Pancreas (tissue), 10 donors: Measurements from ENCODE around the gene TNS3. TPM values are rescaled to one million over a fixed set of nuclear protein-coding genes. Genes with fewer than 3 reads are reported as not detected.

ENCODE experiments used
- ATAC-seq, 4 donors: fragments of 200-7000 bp; cut with Tn5 transposase; one replicate each; pipeline versions ENCODE4 v1.8.0 to v1.9.1; 2020; ENCODE audit warnings: mild to moderate bottlenecking in 4 of 4, moderate library complexity in 4 of 4
- DNase-seq, 6 donors: peaks; one replicate each; pipeline ENCODE4 v3.0.0-alpha.2; 2020
- FAIRE-seq: peaks from 2 replicates; lab custom pipeline; 2012; peaks lifted over from hg19 to GRCh38; lab: Jason Lieb, UNC
- H3K27ac ChIP-seq, 4 donors: fragments of 200-600 bp; sonication (generic); 1 replicate in 3 of 4; 2 replicates in 1 of 4; pipeline versions ENCODE4 v1.5.0 to v1.8.0; 2020
- H3K27me3 ChIP-seq, 4 donors: fragments of 200-600 bp; one replicate each; pipeline ENCODE4 v1.8.0; 2021
- H3K36me3 ChIP-seq, 3 donors: fragments of 200-600 bp; sonication (generic) in 1 of 3; one replicate each; pipeline versions ENCODE4 v1.5.0 to v1.8.0; 2020 to 2021
- H3K4me1 ChIP-seq, 3 donors: fragments of 200-600 bp; one replicate each; pipeline ENCODE4 v1.8.0; 2021
- H3K4me3 ChIP-seq, 4 donors: fragments of 200-600 bp; sonication (generic) in 2 of 4; one replicate each; pipeline versions ENCODE4 v1.5.0 to v1.8.0; 2020 to 2021
- H3K9me3 ChIP-seq, 4 donors: fragments of 200-600 bp; one replicate each; pipeline ENCODE4 v1.8.0; 2021
- WGBS, 2 donors: extraction: QIAGEN DNeasy Blood & Tissue Kit; methylation state at CpG; one replicate each; pipeline ENCODE4 v1.1.7; 2013; 5-methylcytosine and 5-hydroxymethylcytosine counted together
- intact Hi-C, 3 donors: fragments of 100-400 bp; cut with DNase I; formaldehyde crosslinking; loops; one replicate each; pipeline versions ENCODE4 v1.11.1 to v1.14.2; 2022
- polyA plus RNA-seq, 2 donors: library from polyadenylated mRNA; stranded (reverse); fragments of 200-250 nt; gene quantifications; one replicate each; pipeline ENCODE4 v1.2.3, GENCODE V29; 2013
- total RNA-seq, 6 donors: library from RNA; stranded (reverse); fragmentation: NEBNext Ultra II Directional in 4 of 6; extraction: Animal tissue kit (Norgen Biotek cat#: 25700) in 4 of 6; gene quantifications; one replicate each; pipeline versions ENCODE4 v1.2.1 to v1.2.4, GENCODE V29; 2021 to 2023
- TF ChIP-seq, protein P1 (sequence below), 4 donors: fragments of 200-600 bp; sonication (generic) in 3 of 4; IDR thresholded peaks; one replicate each; pipeline versions ENCODE4 v1.5.0 to v1.8.0; 2021; ENCODE audit warnings: antibody characterized with exemption in 4 of 4
- donor health status: healthy with polysubstance abuse.
- donor health status: DM: no; HTN: no; CAD: no; lungs with moderate emphysema.
- donor health status: DM: no; HTN: no; CAD: no.
- donor health status: control.
- donor health status: control.
- donor health status: Bipolar disorder and iron deficiency.
- donor health status: DM: yes; HTN: yes; CAD: no.
- donor health status: DM: no; HTN: no; CAD: no.
- donor health status: DM: no; HTN: no; CAD: no.
- donor health status: DM: yes; HTN: yes; CAD: no.

The TNS3 gene
- total and polyA plus RNA-seq, 8 donors: 28.0 to 125 (median 91.2) TPM

DNA sequence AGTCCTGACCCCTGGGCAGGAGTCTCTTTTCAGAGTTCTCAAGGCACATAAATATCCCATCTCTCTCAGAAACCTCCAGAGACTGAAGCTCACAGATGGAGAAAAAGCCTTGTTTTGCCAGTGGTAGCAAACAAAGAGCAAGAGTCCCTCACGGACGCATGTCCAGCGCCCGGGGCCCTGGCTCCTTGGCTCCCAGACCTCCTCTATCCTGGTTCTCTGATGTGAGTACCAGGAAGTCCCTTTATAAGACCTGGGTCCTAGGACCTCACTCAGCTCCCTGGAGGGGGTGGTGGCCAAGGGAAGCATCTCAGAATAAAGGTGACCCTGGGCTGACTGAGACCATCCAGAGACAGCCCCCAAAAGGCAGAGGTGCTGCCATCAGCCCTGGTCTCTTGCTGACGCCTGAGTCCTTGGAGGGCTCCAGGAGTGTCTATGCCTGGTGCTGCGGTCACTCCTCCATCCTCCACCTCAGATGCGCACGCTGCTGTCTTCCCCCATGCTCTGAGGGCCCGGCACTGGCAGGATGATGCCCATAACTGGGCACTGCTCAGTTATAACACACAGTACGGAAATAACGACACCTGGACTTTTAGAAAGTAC is 221.5 kb downstream of the TNS3 start:
- intact Hi-C loops: no loop called here
- H3K27ac ChIP-seq: no peak overlapping the region
- no peak for ATAC-seq
- WGBS, 2 donors: 94 to 96% methylated on average over 11 of the region's 11 CpGs
- FAIRE-seq: no peak
- TF ChIP-seq, protein P1, sequence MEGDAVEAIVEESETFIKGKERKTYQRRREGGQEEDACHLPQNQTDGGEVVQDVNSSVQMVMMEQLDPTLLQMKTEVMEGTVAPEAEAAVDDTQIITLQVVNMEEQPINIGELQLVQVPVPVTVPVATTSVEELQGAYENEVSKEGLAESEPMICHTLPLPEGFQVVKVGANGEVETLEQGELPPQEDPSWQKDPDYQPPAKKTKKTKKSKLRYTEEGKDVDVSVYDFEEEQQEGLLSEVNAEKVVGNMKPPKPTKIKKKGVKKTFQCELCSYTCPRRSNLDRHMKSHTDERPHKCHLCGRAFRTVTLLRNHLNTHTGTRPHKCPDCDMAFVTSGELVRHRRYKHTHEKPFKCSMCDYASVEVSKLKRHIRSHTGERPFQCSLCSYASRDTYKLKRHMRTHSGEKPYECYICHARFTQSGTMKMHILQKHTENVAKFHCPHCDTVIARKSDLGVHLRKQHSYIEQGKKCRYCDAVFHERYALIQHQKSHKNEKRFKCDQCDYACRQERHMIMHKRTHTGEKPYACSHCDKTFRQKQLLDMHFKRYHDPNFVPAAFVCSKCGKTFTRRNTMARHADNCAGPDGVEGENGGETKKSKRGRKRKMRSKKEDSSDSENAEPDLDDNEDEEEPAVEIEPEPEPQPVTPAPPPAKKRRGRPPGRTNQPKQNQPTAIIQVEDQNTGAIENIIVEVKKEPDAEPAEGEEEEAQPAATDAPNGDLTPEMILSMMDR (IDR thresholded peaks at IDR 0.05): no peak
- peaks cover 10 to 17% (median 15%) of the 10 kb centered on the region in 3 donors for H3K4me1 ChIP-seq
- no peaks in the 10 kb centered on the region for H3K27me3 ChIP-seq
- H3K36me3 ChIP-seq: peaks cover 0 to 13% (median 0%) of the 10 kb centered on the region in 3 donors
- no peak overlapping the region for H3K4me3 ChIP-seq
- no peaks in the 10 kb centered on the region for H3K9me3 ChIP-seq
- DNase-seq: no peak

DNA sequence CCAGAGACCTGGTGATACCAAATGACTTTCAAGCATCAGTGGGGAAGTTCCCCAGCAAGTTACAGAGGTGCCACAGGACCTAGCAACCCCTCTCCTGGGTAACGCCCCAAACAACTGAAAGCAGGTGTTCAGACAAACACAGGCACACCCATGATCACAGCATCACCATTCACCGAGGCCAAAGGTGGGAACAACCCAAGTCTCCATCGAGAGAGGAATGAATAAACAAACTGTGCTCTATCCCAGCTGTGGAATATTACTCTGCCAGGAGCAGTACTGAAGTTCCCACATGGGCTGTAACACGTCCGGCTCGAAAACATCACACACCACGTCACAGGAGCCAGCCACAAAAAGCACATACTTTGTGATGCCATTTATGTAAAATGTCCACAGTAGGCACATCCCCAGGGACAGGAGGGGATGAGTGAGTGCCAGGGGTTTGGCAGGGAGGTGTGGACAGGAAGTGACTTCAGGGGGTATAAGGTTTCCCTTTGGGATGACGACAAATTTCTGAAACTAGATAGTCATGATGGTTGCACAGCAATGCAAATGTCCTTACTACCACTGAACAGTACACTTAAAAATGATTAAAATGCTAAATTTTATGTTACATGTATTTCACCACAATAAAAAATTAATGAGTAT is 222.8 kb downstream of the TNS3 start:
- TF ChIP-seq, protein P1 (IDR thresholded peaks at IDR 0.05): no peak
- no peak for DNase-seq
- no peak for ATAC-seq
- Histone ChIP-seq H3K27ac (no peak overlapping the region), H3K9me3 (no peaks in the 10 kb centered on the region), H3K27me3 (no peaks in the 10 kb centered on the region), H3K4me3 (no peak overlapping the region), H3K4me1 (peaks cover 19 to 28% (median 22%) of the 10 kb centered on the region in 3 donors), H3K36me3 (peaks cover 0 to 7% (median 0%) of the 10 kb centered on the region in 3 donors)
- WGBS, 2 donors: 88 to 90% methylated on average over 8 of the region's 8 CpGs
- intact Hi-C loops: no loop called here
- FAIRE-seq: no peak

DNA sequence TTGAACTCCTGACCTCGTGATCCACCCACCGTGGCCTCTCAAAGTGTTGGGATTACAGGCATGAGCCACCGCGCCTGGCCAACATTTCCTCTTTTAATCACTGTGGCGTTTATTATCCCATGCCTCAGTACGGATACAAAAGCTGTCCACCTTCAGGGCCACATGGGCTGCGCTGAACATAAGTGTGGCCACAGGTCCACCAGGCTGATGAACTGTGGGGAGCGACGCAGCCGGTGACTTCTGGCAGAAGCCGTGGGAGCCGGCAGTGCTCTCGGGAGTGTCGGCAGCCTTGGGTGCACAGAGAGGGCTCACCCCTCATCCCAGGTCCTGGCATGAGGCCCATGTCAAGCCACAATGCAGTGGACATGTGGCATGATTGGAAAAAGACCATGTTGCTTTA is 223.6 kb downstream of the TNS3 start:
- FAIRE-seq (no peak), DNase-seq (peak in 1 of 6 donors; percentile 43), ATAC-seq (no peak)
- TF ChIP-seq, protein P1 (IDR thresholded peaks at IDR 0.05): no peak
- H3K4me3 ChIP-seq: no peak overlapping the region
- peaks cover 19 to 28% (median 22%) of the 10 kb centered on the region in 3 donors for H3K4me1 ChIP-seq
- H3K36me3 ChIP-seq: peaks cover 0 to 7% (median 0%) of the 10 kb centered on the region in 3 donors
- WGBS, 2 donors: 78 to 80% methylated on average over 14 of the region's 14 CpGs
- no peaks in the 10 kb centered on the region for H3K27me3 ChIP-seq
- intact Hi-C loops: no loop called here
- H3K9me3 ChIP-seq: no peaks in the 10 kb centered on the region
- no peak overlapping the region for H3K27ac ChIP-seq

DNA sequence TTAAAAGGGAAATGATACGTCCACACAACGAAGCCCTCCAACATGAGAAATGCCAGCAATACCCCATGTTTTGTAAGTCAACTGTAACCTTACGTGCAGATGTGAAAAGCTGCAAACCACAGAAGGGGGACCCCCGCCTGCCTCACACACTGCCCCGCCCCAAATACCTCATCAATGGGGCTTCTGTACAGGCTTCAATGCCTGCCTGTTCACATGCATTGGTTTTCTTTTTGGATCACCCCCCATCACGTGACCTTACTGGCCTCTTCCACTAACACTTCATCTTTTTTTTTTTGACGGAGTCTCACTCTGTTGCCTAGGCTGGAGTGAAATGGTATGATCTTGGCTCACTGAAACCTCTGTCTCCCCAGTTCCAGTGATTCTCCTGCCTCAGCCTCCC is 224.0 kb downstream of the TNS3 start:
- 76 to 87% methylated on average over 7 of the region's 7 CpGs for WGBS, 2 donors
- no peak for DNase-seq
- H3K4me3 ChIP-seq: no peak overlapping the region
- ATAC-seq: no peak
- TF ChIP-seq, protein P1 (IDR thresholded peaks at IDR 0.05): no peak
- H3K27ac ChIP-seq: no peak overlapping the region
- no peak for FAIRE-seq
- no peaks in the 10 kb centered on the region for H3K9me3 ChIP-seq
- peaks cover 19 to 28% (median 22%) of the 10 kb centered on the region in 3 donors for H3K4me1 ChIP-seq
- peaks cover 0 to 10% (median 0%) of the 10 kb centered on the region in 3 donors for H3K36me3 ChIP-seq
- H3K27me3 ChIP-seq: no peaks in the 10 kb centered on the region
- intact Hi-C loops: no loop called here

DNA sequence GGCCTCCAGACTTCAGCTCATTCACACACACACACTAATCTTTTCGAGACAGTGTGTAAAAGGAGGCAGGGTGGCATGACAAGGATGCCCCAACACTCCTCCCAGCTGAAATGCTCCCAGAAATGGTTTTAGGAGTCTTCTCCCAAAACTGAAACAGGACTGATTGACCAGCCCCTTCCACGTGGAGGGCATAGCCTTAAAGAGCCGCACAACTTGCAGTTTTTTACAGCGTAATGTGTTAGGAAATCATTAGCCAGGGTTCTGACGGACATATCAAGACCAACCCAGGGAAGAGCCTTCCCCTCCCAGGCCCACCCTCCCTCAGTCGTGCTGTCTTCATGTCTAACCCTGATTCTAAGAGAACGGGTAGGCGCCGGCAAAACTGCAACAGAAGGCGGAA is 224.6 kb downstream of the TNS3 start:
- no peaks in the 10 kb centered on the region for H3K27me3 ChIP-seq
- ATAC-seq (peak in 2 of 4 donors; percentile 29), DNase-seq (no peak), FAIRE-seq (no peak)
- H3K27ac ChIP-seq: no peak overlapping the region
- TF ChIP-seq, protein P1 (IDR thresholded peaks at IDR 0.05): no peak
- H3K4me1 ChIP-seq: peaks cover 19 to 28% (median 22%) of the 10 kb centered on the region in 3 donors
- 40 to 41% methylated on average over 10 of the region's 10 CpGs for WGBS, 2 donors
- peaks cover 0 to 12% (median 0%) of the 10 kb centered on the region in 3 donors for H3K36me3 ChIP-seq
- H3K9me3 ChIP-seq: no peaks in the 10 kb centered on the region
- intact Hi-C loops: no loop called here
- H3K4me3 ChIP-seq: no peak overlapping the region
